Activated CD4-positive, CD25-positive, alpha-beta regulatory T cell (primary cell): ENCODE measurements around the gene LYPD6B.
A peak's percentile ranks its signal among the peaks of the same experiment; 100 is the strongest.

Experiments
- DNase-seq, 4 experiments: peaks; one replicate each; lab custom pipeline; 2025; lab: John Stamatoyannopoulos, UW

LYPD6B gene

DNA sequence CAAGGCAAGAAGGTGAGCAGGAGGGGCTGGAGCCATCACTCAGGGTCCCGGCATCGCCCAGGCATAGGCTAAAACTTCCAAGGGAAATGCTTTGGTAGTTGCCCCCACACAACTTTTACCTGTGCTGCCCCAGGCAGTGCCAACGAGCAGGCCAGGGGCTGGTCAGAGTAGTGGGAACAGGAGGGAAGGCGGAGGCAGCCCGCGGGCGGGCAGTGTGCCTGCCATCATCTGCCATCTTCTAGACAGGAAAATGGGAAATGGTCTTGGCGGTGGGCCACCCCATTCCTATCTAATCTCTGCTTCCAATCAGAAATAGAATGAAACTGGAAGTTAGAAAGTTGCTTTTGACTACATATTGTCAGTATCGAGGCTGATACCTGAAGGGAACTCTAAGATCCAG, 26.0 kb upstream of the LYPD6B start:
- no peak for DNase-seq

DNA sequence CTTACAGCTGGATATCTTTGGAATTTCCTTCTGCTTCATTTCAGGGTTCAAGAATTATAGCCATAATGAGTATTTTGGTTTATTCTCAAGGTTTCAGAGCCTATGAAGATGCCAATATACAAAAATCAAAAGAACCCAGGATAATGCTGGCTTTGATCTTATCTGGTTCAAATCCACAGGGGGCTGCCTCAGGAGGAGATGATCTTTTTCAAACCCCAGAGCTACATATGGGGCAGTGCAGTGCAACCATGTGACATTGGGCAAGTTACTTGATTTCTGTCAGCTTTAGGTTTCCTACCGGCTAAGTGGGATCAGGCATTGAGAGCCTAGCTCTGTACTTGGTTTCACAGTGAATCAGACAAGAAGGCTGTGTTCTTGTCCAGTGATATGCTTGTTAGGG, 23.0 kb upstream of the LYPD6B start:
- no peak for DNase-seq

GRCh38 chr2:149015926-149016563, 22.5 kb upstream of the LYPD6B start:
- DNase-seq = no peak

DNA sequence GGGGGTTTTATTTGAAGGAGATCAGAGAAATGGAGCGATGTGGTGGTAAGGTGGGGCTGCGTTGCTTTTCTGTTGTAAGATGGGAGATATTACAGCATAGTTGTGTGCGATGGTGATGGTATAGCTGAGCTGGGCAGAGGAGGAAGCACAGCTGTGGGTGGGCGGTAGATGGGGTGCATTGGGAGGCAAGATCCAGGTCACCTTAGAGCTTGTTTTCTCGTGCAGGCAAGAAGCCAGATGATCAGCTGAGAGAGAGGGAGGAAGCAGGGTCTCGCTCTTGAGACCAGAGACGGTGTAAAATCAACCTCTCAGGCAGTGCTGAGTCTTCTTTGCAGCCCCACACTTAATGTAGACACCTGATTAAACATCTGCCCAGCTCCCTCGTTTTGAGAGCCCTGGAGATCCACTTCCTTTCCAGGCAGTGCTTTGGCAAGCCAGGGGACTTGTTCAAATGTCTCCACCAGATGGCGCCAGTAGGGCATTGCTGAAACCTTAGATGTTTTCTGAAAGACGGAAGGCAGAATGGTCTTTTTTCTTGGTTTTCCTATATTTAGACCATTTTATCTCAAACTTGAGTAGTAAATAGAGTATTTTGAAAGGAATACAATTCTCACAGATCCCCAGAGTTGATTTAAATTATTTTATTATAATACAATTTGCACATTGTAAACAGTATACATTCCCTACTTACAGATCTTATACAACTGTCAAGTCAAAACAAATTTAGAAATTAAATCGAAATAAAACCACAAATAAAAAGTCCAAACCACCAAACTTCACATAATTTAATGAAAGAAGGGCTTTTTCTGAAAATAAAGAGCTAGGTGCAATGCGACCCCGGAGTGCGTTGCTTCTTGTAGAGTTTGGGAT, 21.1 kb upstream of the LYPD6B start:
- DNase-seq = peak; percentile 48 to 54 (median 50)

DNA sequence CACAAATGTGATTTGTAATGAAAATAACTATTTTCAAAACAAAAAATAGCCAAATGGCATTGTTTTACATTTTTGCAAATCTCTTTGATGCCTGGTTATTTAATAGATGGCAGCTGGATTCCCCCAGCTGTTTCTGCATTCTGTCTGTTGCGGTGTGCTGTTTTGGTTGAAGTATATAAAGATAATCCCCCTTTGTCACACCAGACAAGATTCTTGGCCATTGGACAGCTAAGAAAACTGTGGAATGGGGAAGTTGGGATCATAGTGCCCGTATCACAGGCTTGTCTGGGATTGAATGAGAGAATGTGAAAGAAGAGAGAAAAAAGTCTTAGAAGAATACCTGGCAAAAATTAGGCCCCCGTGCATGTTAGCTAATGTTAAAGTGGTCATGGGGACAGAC, 19.5 kb upstream of the LYPD6B start:
- DNase-seq = no peak

DNA sequence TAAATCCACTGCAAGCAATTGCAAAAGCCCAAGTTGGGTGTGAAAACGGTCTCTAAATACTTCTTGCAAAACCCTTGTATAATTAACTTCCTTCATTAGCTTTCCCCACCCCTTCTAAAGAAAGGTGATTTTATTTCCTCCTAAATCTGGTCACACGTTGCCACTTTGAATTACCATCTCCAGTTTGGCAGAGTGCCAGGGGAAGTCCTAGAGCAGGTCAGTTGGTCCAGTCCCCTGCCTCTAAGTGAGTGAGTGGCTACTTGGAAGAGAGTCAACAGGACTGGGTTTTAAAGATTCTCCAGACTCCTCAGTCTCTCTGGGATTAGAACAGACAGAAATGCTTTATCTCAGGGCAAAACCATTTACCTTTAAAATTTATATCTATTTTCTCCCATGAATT, 18.7 kb upstream of the LYPD6B start:
- DNase-seq = no peak

- no peak for DNase-seq
Observed at GRCh38 chr2:149020432-149020851, 18.1 kb upstream of the LYPD6B start.

- DNase-seq = no peak
Observed at GRCh38 chr2:149021271-149021719, 17.2 kb upstream of the LYPD6B start.

DNA sequence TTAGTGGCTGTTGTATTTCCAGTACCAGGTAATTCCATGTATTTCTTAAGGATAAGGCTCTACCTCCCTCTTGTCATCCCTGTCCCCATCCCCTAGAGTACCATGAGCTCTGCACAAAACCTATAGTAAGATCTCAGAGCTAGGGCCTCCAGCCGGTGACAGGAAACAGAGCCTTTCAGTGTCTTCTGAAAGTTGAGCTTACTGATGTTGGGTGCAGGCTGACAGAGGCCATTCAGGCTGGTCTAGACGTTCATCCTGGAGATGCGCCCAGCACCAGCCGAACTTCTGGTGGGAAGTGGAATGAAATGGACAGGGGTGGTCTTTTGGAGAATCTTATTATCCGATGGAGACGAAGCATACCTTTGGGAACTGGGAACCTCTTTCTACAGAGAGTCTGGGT, 16.7 kb upstream of the LYPD6B start:
- DNase-seq = no peak

- no peak for DNase-seq
Observed at GRCh38 chr2:149023091-149023490, 15.4 kb upstream of the LYPD6B start.

DNA sequence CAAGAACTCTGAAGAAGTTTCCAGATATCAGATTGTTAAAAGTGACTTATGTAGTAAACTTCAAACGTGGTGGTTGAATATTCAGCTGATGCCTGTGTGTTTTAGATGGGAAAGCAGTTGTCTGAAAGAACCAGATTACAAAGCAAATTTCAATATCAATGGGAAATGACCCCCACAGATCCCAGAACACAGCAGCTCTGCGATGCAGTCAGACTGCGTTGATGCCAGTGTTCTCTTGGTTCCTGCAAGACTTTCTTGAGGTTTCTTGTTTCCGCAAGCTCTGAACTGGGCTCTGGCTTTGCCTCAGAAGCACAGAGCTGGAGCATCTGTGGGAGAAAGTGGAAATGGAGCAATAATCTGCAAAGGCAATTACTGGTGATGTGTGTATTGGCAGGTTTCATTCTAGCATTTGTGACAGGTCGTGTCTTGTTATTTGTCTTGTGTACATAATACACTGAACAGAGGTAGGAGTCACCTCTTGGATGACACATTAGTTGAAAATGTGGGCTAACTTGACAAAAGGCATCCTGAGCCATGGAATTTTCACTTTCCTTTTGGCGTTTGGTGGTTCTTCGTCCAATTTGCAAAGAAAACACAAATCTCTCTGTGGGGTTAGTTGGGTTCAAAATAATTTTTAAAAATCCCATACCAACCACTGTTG, 10.8 kb upstream of the LYPD6B start:
- DNase-seq = no peak

- no peak for DNase-seq
Observed at GRCh38 chr2:149028377-149028776, 10.1 kb upstream of the LYPD6B start.

- no peak for DNase-seq
Observed at GRCh38 chr2:149028891-149029290, 9.6 kb upstream of the LYPD6B start.

GRCh38 chr2:149029307-149029965, 9.1 kb upstream of the LYPD6B start:
- DNase-seq = no peak

GRCh38 chr2:149031396-149031795, 7.1 kb upstream of the LYPD6B start:
- no peak for DNase-seq

- no peak for DNase-seq
Observed at GRCh38 chr2:149033716-149034115, 4.8 kb upstream of the LYPD6B start.

DNA sequence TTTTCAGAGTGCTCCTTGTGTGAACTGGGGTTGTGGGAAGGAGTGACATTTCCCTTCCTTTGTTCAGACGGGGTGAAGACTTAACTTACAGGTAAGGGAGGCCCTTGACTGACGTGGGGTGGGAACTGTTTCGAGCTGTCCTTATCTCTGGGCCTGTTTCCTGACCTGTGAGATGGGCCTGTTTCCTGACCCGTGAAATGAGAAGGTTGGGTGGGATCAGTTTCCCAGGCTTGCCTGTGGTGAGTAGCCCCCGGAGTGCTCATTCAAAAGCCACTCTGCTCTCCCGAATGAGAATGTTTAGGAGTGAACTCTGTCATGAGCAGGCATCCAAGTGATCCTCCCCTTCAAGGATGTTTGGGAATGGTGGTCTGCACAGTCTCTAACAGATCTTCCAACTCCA, 4.1 kb upstream of the LYPD6B start:
- no peak for DNase-seq

GRCh38 chr2:149036507-149037293, 1.8 kb upstream of the LYPD6B start:
- no peak for DNase-seq

GRCh38 chr2:149037851-149038250, 648 bp upstream of the LYPD6B start:
- DNase-seq = no peak

- DNase-seq = no peak
Observed at GRCh38 chr2:149039213-149039724, 770 bp downstream of the LYPD6B start.

DNA sequence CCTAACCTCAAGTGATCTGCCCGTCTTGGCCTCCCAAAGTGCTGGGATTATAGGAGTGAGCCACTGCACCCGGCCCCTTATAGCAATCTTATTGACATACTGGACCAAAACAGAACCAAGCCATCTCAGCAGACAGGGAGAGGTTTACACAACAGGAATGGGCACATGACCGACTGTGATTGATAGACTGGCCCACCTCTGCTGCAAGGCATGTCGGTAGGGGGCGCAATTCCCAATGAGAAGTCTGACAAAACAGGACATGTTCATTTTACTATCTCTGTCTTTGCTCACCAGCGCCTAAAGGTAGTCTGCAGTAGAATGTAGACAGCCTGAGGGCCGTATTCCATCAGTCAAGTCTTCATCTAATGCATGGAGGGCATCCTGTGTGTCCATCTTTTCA, 2.0 kb downstream of the LYPD6B start:
- DNase-seq = no peak
